K562 (cell line): ENCODE data around the gene MUCL1. TPM values are rescaled to one million over a fixed set of nuclear protein-coding genes. Genes with fewer than 3 reads are reported as not detected.

Experiments
- ATAC-seq: fragments of 200-7000 bp; cut with Tn5 transposase; 3 replicates; pipeline ENCODE4 v1.9.1; 2020; ENCODE audit warnings: moderate library complexity
- BruUV-seq: library from RNA; stranded (reverse); fragments of 400-500 nt; replicated peaks from 2 replicates; lab custom pipeline; 2021; lab: Mats Ljungman, UMichigan
- CTCF ChIA-PET: fragments of 300-600 bp; formaldehyde crosslinking; extraction: SDS; loops from one replicate; lab custom pipeline; 2021; ENCODE audit warnings: low intra/inter-chr PET ratio; lab: Yijun Ruan, JAX
- POLR2A ChIA-PET: fragments of 300-600, 350-650 bp; sonication (Branson Sonifier 250); formaldehyde crosslinking; extraction: SDS; loops from one replicate; lab custom pipeline; 2021; ENCODE audit warnings: antibody characterized with exemption, inconsistent platforms; lab: Yijun Ruan, JAX
- DNase-seq, 4 experiments: peaks; one replicate each; pipeline versions ENCODE4 v3.0.0 to v3.0.0-alpha.2; 2011 to 2018; ENCODE audit warnings: low spot score in 3 of 4, mixed read lengths in 3 of 4; ENCODE audit errors: extremely low read depth in 1 of 4
- FAIRE-seq: peaks from 2 replicates; lab custom pipeline; 2011; peaks lifted over from hg19 to GRCh38; lab: Jason Lieb, UNC
- H2AFZ ChIP-seq: 2 replicates; pipeline ENCODE4 v1.6.0; 2011; ENCODE audit warnings: low read depth, low read length, control low read depth, inconsistent platforms
- H3K27ac ChIP-seq: fragments of 200-600 bp; 3 replicates; pipeline ENCODE4 v1.8.0; 2011; ENCODE audit warnings: low read depth, mild to moderate bottlenecking, control low read depth, inconsistent platforms, low read length, moderate library complexity, mixed read lengths; ENCODE audit errors: extremely low read depth
- H3K27me3 ChIP-seq, 2 experiments: fragments of 300-600 bp in 1 of 2; 2 replicates in 1 of 2; 3 replicates in 1 of 2; pipeline versions ENCODE4 v1.6.0 to v1.8.0; 2011; ENCODE audit warnings: inconsistent platforms in 2 of 2, low read length in 2 of 2, mild to moderate bottlenecking in 1 of 2, mixed read lengths in 1 of 2, moderate library complexity in 1 of 2; ENCODE audit not compliant: control insufficient read depth in 2 of 2, insufficient read depth in 2 of 2
- H3K36me3 ChIP-seq: fragments of 300-600 bp; 3 replicates; pipeline ENCODE4 v1.8.0; 2011; ENCODE audit warnings: mild to moderate bottlenecking, low read length, inconsistent platforms; ENCODE audit not compliant: control insufficient read depth, insufficient read depth
- H3K4me1 ChIP-seq, 2 experiments: fragments of 200-600 bp in 1 of 2; replicated peaks in 1 of 2; 2 replicates in 1 of 2; 3 replicates in 1 of 2; pipeline versions ENCODE4 v1.5.1 to v1.8.0; 2011; ENCODE audit warnings: inconsistent platforms in 2 of 2, low read length in 2 of 2, mild to moderate bottlenecking in 1 of 2, mixed read lengths in 1 of 2, moderate library complexity in 1 of 2; ENCODE audit not compliant: control insufficient read depth in 2 of 2, insufficient read depth in 2 of 2
- H3K4me2 ChIP-seq: 2 replicates; pipeline ENCODE4 v1.6.1; 2011; ENCODE audit warnings: low read length, control low read depth, inconsistent platforms, mixed read lengths; ENCODE audit not compliant: insufficient read depth
- H3K4me3 ChIP-seq: fragments of 200-600 bp; sonication (generic), shearing (Covaris generic); 2 replicates; pipeline ENCODE4 v1.5.1; 2016; ENCODE audit warnings: control low read depth, inconsistent platforms
- H3K79me2 ChIP-seq: fragments of 200-600 bp; 3 replicates; pipeline ENCODE4 v1.8.0; 2011; ENCODE audit warnings: low read length, inconsistent platforms; ENCODE audit not compliant: control insufficient read depth, insufficient read depth
- H3K9ac ChIP-seq, 2 experiments: 2 replicates each; pipeline versions ENCODE4 v1.6.0 to v1.6.1; 2011; ENCODE audit warnings: low read depth in 2 of 2, low read length in 2 of 2, control low read depth in 1 of 2, inconsistent platforms in 1 of 2, mild to moderate bottlenecking in 1 of 2, mixed read lengths in 1 of 2; ENCODE audit not compliant: insufficient read depth in 1 of 2
- H3K9me1 ChIP-seq: one replicate; pipeline ENCODE4 v1.6.0; 2011; ENCODE audit warnings: inconsistent platforms, mild to moderate bottlenecking, low read length, moderate library complexity; ENCODE audit not compliant: control insufficient read depth, insufficient read depth
- H3K9me3 ChIP-seq: replicated peaks from 2 replicates; pipeline ENCODE4 v1.5.1; 2011; ENCODE audit warnings: low read depth, low read length, inconsistent platforms; ENCODE audit not compliant: control insufficient read depth, insufficient read depth
- H4K20me1 ChIP-seq: replicated peaks from 2 replicates; pipeline ENCODE4 v1.6.1; 2011; ENCODE audit warnings: low read length, inconsistent platforms, mixed read lengths; ENCODE audit not compliant: control insufficient read depth, insufficient read depth
- ATF4 ChIP-seq: fragments of 450-650 bp; formaldehyde crosslinking; IDR thresholded peaks from 2 replicates; pipeline ENCODE4 v1.4.0; 2022; ENCODE audit warnings: mild to moderate bottlenecking, moderate library complexity
- CBX2 ChIP-seq: fragments of 200-600 bp; sonication (generic); IDR thresholded peaks from one replicate; pipeline ENCODE4 v1.6.1; 2012; ENCODE audit warnings: mild to moderate bottlenecking, low read length, inconsistent platforms; ENCODE audit not compliant: insufficient read depth, poor library complexity, severe bottlenecking
- CEBPG ChIP-seq, 3 experiments: fragments of 200-800 bp in 1 of 3; sonication (Bioruptor generic) in 1 of 3; sonication (generic) in 1 of 3; formaldehyde crosslinking in 1 of 3; IDR thresholded peaks in 2 of 3; conservative IDR thresholded peaks in 1 of 3; 2 replicates each; pipeline versions ENCODE4 v1.6.1 to v1.8.0; 2016 to 2022; ENCODE audit warnings: missing compliant biosample characterization in 2 of 3, missing genetic modification characterization in 2 of 3, mild to moderate bottlenecking in 1 of 3, missing genetic modification reagents in 1 of 3
- CHD1 ChIP-seq: fragments of 200-600 bp; sonication (generic); IDR thresholded peaks from one replicate; pipeline ENCODE4 v1.6.1; 2012; ENCODE audit warnings: mild to moderate bottlenecking, moderate library complexity, low read length, inconsistent platforms
- DDX20 ChIP-seq: fragments of 450-650 bp; IDR thresholded peaks from 2 replicates; pipeline ENCODE4 v1.6.1; 2016; ENCODE audit warnings: missing genetic modification characterization, low read depth, mild to moderate bottlenecking, missing compliant biosample characterization, moderate library complexity
- EP400 ChIP-seq: fragments of 450-650 bp; IDR thresholded peaks from 2 replicates; pipeline ENCODE4 v1.6.1; 2017; ENCODE audit warnings: antibody characterized with exemption, mild to moderate bottlenecking, moderate library complexity
- FOXA3 ChIP-seq, 2 experiments: fragments of 450-650 bp in 1 of 2; sonication (generic) in 1 of 2; formaldehyde crosslinking; IDR thresholded peaks in 1 of 2; conservative IDR thresholded peaks in 1 of 2; 2 replicates each; pipeline versions ENCODE4 v1.4.0 to v1.8.0; 2020 to 2022; ENCODE audit warnings: mild to moderate bottlenecking in 2 of 2, missing genetic modification reagents in 1 of 2
- GATAD2A ChIP-seq: fragments of 450-650 bp; IDR thresholded peaks from 2 replicates; pipeline ENCODE4 v1.6.1; 2017
- HDAC8 ChIP-seq: fragments of 450-650 bp; IDR thresholded peaks from 2 replicates; pipeline ENCODE4 v1.6.1; 2016; ENCODE audit warnings: mild to moderate bottlenecking, missing genetic modification characterization, moderate library complexity, missing compliant biosample characterization
- HIVEP1 ChIP-seq: fragments of 250-450 bp; sonication (Bioruptor Pico); IDR thresholded peaks from 2 replicates; pipeline ENCODE4 v1.4.0; 2020; ENCODE audit warnings: mild to moderate bottlenecking
- KLF6 ChIP-seq: fragments of 250-450 bp; sonication (Bioruptor Pico); IDR thresholded peaks from 2 replicates; pipeline ENCODE4 v1.4.0; 2020; ENCODE audit warnings: mild to moderate bottlenecking, moderate library complexity, borderline replicate concordance
- RBBP5 ChIP-seq: fragments of 200-600 bp; sonication (generic); IDR thresholded peaks from 2 replicates; pipeline ENCODE4 v1.6.1; 2012; ENCODE audit warnings: borderline replicate concordance, mild to moderate bottlenecking, low read length, control low read depth, inconsistent platforms; ENCODE audit not compliant: insufficient read depth, poor library complexity, severe bottlenecking
- SAFB2 ChIP-seq: fragments of 200-400 bp; formaldehyde crosslinking; IDR thresholded peaks from 2 replicates; pipeline ENCODE4 v1.6.1; 2018; ENCODE audit warnings: borderline replicate concordance, low read length, low read depth, moderate library complexity; ENCODE audit not compliant: severe bottlenecking
- ZBTB49 ChIP-seq: sonication (generic); formaldehyde crosslinking; IDR thresholded peaks from 2 replicates; pipeline ENCODE4 v1.8.0; 2022; ENCODE audit warnings: missing genetic modification reagents, mild to moderate bottlenecking, borderline replicate concordance
- ZBTB9 ChIP-seq: fragments of 450-650 bp; formaldehyde crosslinking; IDR thresholded peaks from 2 replicates; pipeline ENCODE4 v1.4.0; 2020; ENCODE audit warnings: mild to moderate bottlenecking, moderate library complexity
- ZNF184 ChIP-seq: sonication (generic); formaldehyde crosslinking; IDR thresholded peaks from 2 replicates; pipeline ENCODE4 v1.5.0; 2020; ENCODE audit warnings: missing genetic modification reagents
- ZNF282 ChIP-seq: sonication (generic); formaldehyde crosslinking; IDR thresholded peaks from 2 replicates; pipeline ENCODE4 v1.8.1; 2023; ENCODE audit warnings: missing genetic modification reagents
- ZSCAN29 ChIP-seq: fragments of 450-650 bp; IDR thresholded peaks from 2 replicates; pipeline ENCODE4 v1.6.1; 2017
- WGBS: fragments of 100-300 bp; shearing (Covaris generic); methylation state at CpG from one replicate; pipeline ENCODE4 v1.1.6; 2016; ENCODE audit warnings: low coverage, mixed read lengths; ENCODE audit not compliant: insufficient coverage; ENCODE audit errors: missing lambda C conversion rate; 5-methylcytosine and 5-hydroxymethylcytosine counted together
- in situ Hi-C: fragments of 300-500 bp; cut with MboI; formaldehyde crosslinking; loops from 4 replicates; pipeline ENCODE4 v1.15.0; 2018; ENCODE audit warnings: inconsistent platforms, mixed read lengths
- intact Hi-C: fragments of 100-400 bp; cut with micrococcal nuclease; formaldehyde crosslinking; loops from 2 replicates; pipeline ENCODE4 v1.14.2; 2022
- polyA plus RNA-seq, 8 experiments: library from polyadenylated mRNA; depleted of rRNA in 4 of 8; stranded (reverse) in 5 of 8; unstranded in 3 of 8; fragments of >200 nt; fragmentation: Nextera tagmentation in 2 of 8; fragmentation: Illumina TruSeq in 1 of 8; extraction: Ambion mirVana in 2 of 8; extraction: Trizol in 1 of 8; gene quantifications; 2 replicates each; pipeline versions ENCODE4 v1.2.1 to v1.2.3, GENCODE V29; 2011 to 2014; ENCODE audit warnings: inconsistent platforms in 1 of 8, missing spikeins in 1 of 8
- total RNA-seq, 7 experiments: library from RNA; depleted of rRNA in 6 of 7; stranded (reverse); fragments of >200 nt in 6 of 7; fragmentation: Illumina TruSeq in 2 of 7; extraction: Trizol in 2 of 7; gene quantifications; 2 replicates each; pipeline versions ENCODE4 v1.2.1 to v1.2.3, GENCODE V29; 2011 to 2021; ENCODE audit warnings: low replicate concordance in 1 of 7

The MUCL1 gene
- total and polyA plus RNA-seq, 9 of the 15 experiments (the other 6 are each of a cell fraction or from before 2014, with no cell fraction given): not detected

- Histone ChIP-seq H3K9me1 (no peaks in the 10 kb centered on the region), H3K79me2 (no peaks in the 10 kb centered on the region), H3K9me3 (no peaks in the 10 kb centered on the region), H2AFZ (no peak overlapping the region), H3K4me1 (no peaks in the 10 kb centered on the region), H3K27ac (no peak overlapping the region), H3K9ac (no peak overlapping the region), H3K4me2 (no peak overlapping the region), H4K20me1 (no peaks in the 10 kb centered on the region), H3K36me3 (no peaks in the 10 kb centered on the region), H3K27me3 (no peaks in the 10 kb centered on the region), H3K4me3 (no peak overlapping the region)
- intact Hi-C loops: no loop called here
- no peak for DNase-seq
- 2% methylated on average over 3 of the region's 3 CpGs for WGBS
- POLR2A ChIA-PET: interaction anchor here (0.6 to 1.0 kb wide), 2 partner anchors 10 to 314 kb away, joined by 3 to 5 read pairs; no protein-coding TSS in a partner anchor
- in situ Hi-C loops: no loop called here
- peak; percentile 56; the same call in 1 of the 3 replicates for ATAC-seq
- CTCF ChIA-PET: no interaction called here
- no TSS peak for BruUV-seq
- FAIRE-seq: no peak
- TF ChIP-seq DDX20 (tag): 0 out of 2 replicates have a peak, but pooled peaks have one; percentile 30
- TF ChIP-seq RBBP5: no peak
- TF ChIP-seq CHD1: no peak
- TF ChIP-seq GATAD2A: no peak
- no peak for TF ChIP-seq ZSCAN29
- TF ChIP-seq ZNF282 (CRISPR knock-in tag): no peak
- TF ChIP-seq EP400: peak; percentile 72
- TF ChIP-seq CEBPG (CRISPR knock-in tag; IDR thresholded peaks at IDR 0.05): peak; percentile 77
- TF ChIP-seq CEBPG (tag; conservative IDR thresholded peaks at IDR 0.05 in 1 of 2, IDR thresholded peaks at IDR 0.05 in 1 of 2): peak; percentile 75 to 97
- 0 out of 2 replicates have a peak, but pooled peaks have one; percentile 59 for TF ChIP-seq ZBTB9 (CRISPR knock-in tag)
- TF ChIP-seq FOXA3 (CRISPR knock-in tag; conservative IDR thresholded peaks at IDR 0.05 in 1 of 2, IDR thresholded peaks at IDR 0.05 in 1 of 2): 0 out of 4 replicates have a peak, but pooled peaks of 1 of the 2 experiments have one; percentile 26
- TF ChIP-seq SAFB2: no peak
- peak; percentile 96 for TF ChIP-seq ATF4 (CRISPR knock-in tag)
- no peak for TF ChIP-seq ZBTB49 (CRISPR knock-in tag)
- peak; percentile 83 for TF ChIP-seq HIVEP1 (CRISPR knock-in tag)
- no peak for TF ChIP-seq ZNF184 (CRISPR knock-in tag)
- peak; percentile 88; the same call in 1 of the 2 replicates for TF ChIP-seq KLF6 (CRISPR knock-in tag)
- no peak for TF ChIP-seq CBX2
- peak; percentile 85 for TF ChIP-seq HDAC8
Observed at GRCh38 chr12:54879150-54879549, 24.8 kb downstream of the MUCL1 start.
